22Rv1 (cell line): ENCODE results near the gene LINC01488.

Experiments
- ZFX ChIP-seq: fragments of 450-650 bp; IDR thresholded peaks from 2 replicates; pipeline ENCODE4 v1.6.1; 2017; ENCODE audit warnings: antibody characterized with exemption, borderline replicate concordance
- TF ChIP-seq, protein P1 (sequence below): fragments of 450-650 bp; IDR thresholded peaks from 2 replicates; pipeline ENCODE4 v1.5.1; 2017; ENCODE audit warnings: mild to moderate bottlenecking

DNA sequence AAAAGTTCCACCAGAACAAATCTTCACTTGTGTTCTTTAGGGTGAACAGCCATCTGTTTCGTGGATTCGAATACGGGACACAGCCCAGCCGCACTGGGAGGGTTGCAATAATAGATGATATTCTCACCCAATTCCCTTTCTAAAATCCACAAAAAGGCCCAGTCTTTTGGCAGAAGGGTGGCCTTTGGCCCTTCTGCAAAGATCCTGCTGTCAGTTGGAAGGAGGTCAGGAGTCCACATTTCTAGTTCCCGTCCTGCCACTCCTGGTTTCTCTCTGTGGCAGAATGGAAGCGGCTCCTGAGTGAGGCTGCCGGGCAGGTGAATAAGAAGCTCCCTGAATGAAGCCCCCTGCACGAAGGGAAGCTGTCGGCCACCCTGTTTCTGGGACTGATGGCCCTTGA lies 11.2 kb upstream of the LINC01488 start:
- TF ChIP-seq, protein P1, sequence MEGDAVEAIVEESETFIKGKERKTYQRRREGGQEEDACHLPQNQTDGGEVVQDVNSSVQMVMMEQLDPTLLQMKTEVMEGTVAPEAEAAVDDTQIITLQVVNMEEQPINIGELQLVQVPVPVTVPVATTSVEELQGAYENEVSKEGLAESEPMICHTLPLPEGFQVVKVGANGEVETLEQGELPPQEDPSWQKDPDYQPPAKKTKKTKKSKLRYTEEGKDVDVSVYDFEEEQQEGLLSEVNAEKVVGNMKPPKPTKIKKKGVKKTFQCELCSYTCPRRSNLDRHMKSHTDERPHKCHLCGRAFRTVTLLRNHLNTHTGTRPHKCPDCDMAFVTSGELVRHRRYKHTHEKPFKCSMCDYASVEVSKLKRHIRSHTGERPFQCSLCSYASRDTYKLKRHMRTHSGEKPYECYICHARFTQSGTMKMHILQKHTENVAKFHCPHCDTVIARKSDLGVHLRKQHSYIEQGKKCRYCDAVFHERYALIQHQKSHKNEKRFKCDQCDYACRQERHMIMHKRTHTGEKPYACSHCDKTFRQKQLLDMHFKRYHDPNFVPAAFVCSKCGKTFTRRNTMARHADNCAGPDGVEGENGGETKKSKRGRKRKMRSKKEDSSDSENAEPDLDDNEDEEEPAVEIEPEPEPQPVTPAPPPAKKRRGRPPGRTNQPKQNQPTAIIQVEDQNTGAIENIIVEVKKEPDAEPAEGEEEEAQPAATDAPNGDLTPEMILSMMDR = no peak
- TF ChIP-seq ZFX = no peak
